SK-N-MC (cell line): ENCODE data around the gene CDX2.

Source experiments
- EZH2 ChIP-seq: fragments of 200-600 bp; sonication (generic); IDR thresholded peaks from one replicate; pipeline ENCODE4 v1.6.1; 2017; ENCODE audit warnings: antibody characterized with exemption
- FOXP2 ChIP-seq: optimal IDR thresholded peaks from 2 replicates; pipeline ENCODE3; 2011; ENCODE audit warnings: mild to moderate bottlenecking, moderate library complexity; ENCODE audit not compliant: insufficient read depth; ENCODE audit errors: extremely low read length, control extremely low read depth
- POLR2AphosphoS5 ChIP-seq: IDR thresholded peaks from 2 replicates; pipeline ENCODE4 v1.6.1; 2012; ENCODE audit warnings: mild to moderate bottlenecking, low read depth, low read length, borderline replicate concordance

DNA sequence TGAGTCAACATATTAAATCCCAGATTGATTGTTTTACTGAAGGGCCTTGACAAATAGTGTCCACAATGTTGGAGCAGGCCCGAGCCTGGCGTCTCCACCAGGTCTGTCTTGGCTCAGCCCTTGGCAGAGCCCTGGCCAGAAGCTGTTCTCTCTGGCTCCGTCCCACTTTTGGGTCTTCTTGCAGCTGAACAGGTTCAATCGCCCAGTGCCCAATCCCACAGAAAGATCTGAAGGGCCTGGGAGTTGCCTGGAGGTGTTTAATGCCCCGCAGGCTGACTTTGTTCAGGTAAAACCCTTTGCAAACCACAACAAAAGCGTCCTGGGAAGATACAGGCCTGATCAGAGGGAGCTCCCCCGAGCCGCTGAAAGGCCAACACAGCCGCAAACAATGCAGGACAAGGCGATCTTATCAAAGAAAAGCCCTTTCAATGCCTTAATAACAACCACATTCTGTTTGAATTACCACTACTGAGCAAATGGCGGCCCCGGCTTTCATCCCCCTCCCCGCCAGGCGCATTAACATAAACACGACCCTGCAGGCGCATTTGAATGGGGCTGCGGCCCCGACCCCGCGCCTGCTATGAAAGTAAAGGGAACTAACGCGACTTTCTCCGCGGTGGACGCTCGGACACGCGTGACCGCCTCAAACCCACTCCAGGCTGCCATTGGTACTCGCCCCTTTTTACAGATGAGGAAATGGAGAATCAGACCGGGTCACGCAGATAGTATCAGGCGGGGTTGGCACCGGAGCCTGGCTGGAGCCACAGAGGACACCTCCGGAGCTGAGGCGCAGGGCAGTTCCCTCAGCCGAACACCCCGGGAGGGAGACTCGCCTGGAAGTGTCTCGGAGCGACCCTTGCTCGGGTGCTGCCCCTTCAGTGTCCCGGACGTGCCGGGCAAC is 3.1 kb downstream of the CDX2 start:
- TF ChIP-seq EZH2, result no peak
- TF ChIP-seq POLR2AphosphoS5, result no peak
- no peak for TF ChIP-seq FOXP2
